HEK293 (cell line): ENCODE measurements around the gene ERBB4.

ENCODE experiments used
- ZBTB21 ChIP-seq: fragments of 450-650 bp; formaldehyde crosslinking; IDR thresholded peaks from 2 replicates; pipeline ENCODE4 v1.5.1; 2017; ENCODE audit warnings: missing biosample characterization, missing genetic modification characterization
- ZFP3 ChIP-seq: fragments of 450-650 bp; formaldehyde crosslinking; IDR thresholded peaks from 2 replicates; pipeline ENCODE4 v1.5.1; 2016; ENCODE audit warnings: low read depth, missing biosample characterization, missing genetic modification characterization
- ZNF10 ChIP-seq: fragments of 450-650 bp; formaldehyde crosslinking; IDR thresholded peaks from 2 replicates; pipeline ENCODE4 v1.5.1; 2017; ENCODE audit warnings: missing biosample characterization, missing genetic modification characterization
- ZNF391 ChIP-seq: fragments of 450-650 bp; formaldehyde crosslinking; IDR thresholded peaks from 2 replicates; pipeline ENCODE4 v1.5.1; 2016; ENCODE audit warnings: low read depth, missing biosample characterization, missing genetic modification characterization, borderline replicate concordance
- ZNF544 ChIP-seq: fragments of 450-650 bp; formaldehyde crosslinking; IDR thresholded peaks from 2 replicates; pipeline ENCODE4 v1.5.0; 2017; ENCODE audit warnings: missing biosample characterization, missing genetic modification characterization
- ZNF549 ChIP-seq: fragments of 450-650 bp; IDR thresholded peaks from 2 replicates; pipeline ENCODE4 v1.5.1; 2018; ENCODE audit warnings: missing biosample characterization, missing genetic modification characterization, mild to moderate bottlenecking, inconsistent platforms, moderate library complexity
- ZNF561 ChIP-seq: fragments of 450-650 bp; IDR thresholded peaks from 2 replicates; pipeline ENCODE4 v1.5.1; 2018; ENCODE audit warnings: missing biosample characterization, missing genetic modification characterization, borderline replicate concordance
- ZNF664 ChIP-seq: fragments of 450-650 bp; formaldehyde crosslinking; IDR thresholded peaks from 2 replicates; pipeline ENCODE4 v1.5.1; 2016; ENCODE audit warnings: missing biosample characterization, missing genetic modification characterization
- TF ChIP-seq, protein P1 (sequence below): fragments of 450-650 bp; formaldehyde crosslinking; IDR thresholded peaks from 2 replicates; pipeline ENCODE4 v1.5.1; 2016; ENCODE audit warnings: missing biosample characterization, missing genetic modification characterization
- TF ChIP-seq, protein P2 (sequence below): fragments of 450-650 bp; formaldehyde crosslinking; IDR thresholded peaks from 2 replicates; pipeline ENCODE4 v1.5.1; 2016; ENCODE audit warnings: missing biosample characterization, missing genetic modification characterization
- TF ChIP-seq, protein P3 (sequence below): fragments of 450-650 bp; formaldehyde crosslinking; IDR thresholded peaks from 2 replicates; pipeline ENCODE4 v1.5.1; 2017; ENCODE audit warnings: missing biosample characterization, missing genetic modification characterization

DNA sequence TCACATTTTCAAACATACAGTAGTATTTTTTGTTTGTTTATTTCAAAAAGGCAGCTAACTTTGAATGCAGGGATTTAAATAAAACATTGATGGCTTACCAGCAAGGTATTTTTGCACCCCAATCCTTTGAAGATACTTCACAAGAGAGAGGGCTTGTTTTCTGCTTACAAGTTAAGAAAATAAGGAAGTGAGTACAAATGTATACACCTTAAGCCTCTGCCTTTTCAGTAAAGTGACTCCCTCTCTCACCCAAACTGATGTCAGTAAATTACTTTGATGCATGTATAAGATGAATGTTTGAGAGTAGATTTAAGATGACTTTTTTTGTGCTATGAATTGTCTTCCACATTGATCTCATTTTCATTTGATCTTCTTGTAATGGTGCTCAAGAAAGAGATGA is 1162.2 kb downstream of the ERBB4 start:
- TF ChIP-seq ZNF664 (tag by site-specific recombination) (no peak), ZFP3 (tag by site-specific recombination) (no peak), ZNF10 (no peak), ZNF549 (no peak), ZNF391 (no peak), ZNF561 (no peak), ZBTB21 (tag by site-specific recombination) (no peak), ZNF544 (no peak)
- TF ChIP-seq, protein P1, sequence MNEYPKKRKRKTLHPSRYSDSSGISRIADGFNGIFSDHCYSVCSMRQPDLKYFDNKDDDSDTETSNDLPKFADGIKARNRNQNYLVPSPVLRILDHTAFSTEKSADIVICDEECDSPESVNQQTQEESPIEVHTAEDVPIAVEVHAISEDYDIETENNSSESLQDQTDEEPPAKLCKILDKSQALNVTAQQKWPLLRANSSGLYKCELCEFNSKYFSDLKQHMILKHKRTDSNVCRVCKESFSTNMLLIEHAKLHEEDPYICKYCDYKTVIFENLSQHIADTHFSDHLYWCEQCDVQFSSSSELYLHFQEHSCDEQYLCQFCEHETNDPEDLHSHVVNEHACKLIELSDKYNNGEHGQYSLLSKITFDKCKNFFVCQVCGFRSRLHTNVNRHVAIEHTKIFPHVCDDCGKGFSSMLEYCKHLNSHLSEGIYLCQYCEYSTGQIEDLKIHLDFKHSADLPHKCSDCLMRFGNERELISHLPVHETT (tag by site-specific recombination): no peak
- TF ChIP-seq, protein P2, sequence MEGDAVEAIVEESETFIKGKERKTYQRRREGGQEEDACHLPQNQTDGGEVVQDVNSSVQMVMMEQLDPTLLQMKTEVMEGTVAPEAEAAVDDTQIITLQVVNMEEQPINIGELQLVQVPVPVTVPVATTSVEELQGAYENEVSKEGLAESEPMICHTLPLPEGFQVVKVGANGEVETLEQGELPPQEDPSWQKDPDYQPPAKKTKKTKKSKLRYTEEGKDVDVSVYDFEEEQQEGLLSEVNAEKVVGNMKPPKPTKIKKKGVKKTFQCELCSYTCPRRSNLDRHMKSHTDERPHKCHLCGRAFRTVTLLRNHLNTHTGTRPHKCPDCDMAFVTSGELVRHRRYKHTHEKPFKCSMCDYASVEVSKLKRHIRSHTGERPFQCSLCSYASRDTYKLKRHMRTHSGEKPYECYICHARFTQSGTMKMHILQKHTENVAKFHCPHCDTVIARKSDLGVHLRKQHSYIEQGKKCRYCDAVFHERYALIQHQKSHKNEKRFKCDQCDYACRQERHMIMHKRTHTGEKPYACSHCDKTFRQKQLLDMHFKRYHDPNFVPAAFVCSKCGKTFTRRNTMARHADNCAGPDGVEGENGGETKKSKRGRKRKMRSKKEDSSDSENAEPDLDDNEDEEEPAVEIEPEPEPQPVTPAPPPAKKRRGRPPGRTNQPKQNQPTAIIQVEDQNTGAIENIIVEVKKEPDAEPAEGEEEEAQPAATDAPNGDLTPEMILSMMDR (tag by site-specific recombination): no peak
- TF ChIP-seq, protein P3, sequence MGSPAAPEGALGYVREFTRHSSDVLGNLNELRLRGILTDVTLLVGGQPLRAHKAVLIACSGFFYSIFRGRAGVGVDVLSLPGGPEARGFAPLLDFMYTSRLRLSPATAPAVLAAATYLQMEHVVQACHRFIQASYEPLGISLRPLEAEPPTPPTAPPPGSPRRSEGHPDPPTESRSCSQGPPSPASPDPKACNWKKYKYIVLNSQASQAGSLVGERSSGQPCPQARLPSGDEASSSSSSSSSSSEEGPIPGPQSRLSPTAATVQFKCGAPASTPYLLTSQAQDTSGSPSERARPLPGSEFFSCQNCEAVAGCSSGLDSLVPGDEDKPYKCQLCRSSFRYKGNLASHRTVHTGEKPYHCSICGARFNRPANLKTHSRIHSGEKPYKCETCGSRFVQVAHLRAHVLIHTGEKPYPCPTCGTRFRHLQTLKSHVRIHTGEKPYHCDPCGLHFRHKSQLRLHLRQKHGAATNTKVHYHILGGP (tag by site-specific recombination): no peak
